ENCODE data around the gene RGP1.

The RGP1 gene

GRCh38 chr9:35757226-35757891 is 8.3 kb downstream of the RGP1 start:
- ChIA-PET CTCF (interaction anchor here (0.6 to 3.9 kb wide), 12 partner anchors 9 to 287 kb away, joined by 3 to 20 read pairs (median 4); partner anchors contain the start of genes CREB3 and TLN1), POLR2A (interaction anchor here (0.6 to 2.6 kb wide), 14 partner anchors 10 to 411 kb away, joined by 3 to 21 read pairs (median 3); partner anchors contain the start of genes CREB3, GBA2, HINT2 and RGP1)
- H3K9me3 ChIP-seq (ENCODE audit: control insufficient read depth, insufficient read depth, low read depth, low read length) = no peaks in the 10 kb centered on the region
- H3K4me1 ChIP-seq (ENCODE audit: control insufficient read depth, insufficient read depth, low read length) = peaks cover 13% of the 10 kb centered on the region
- peaks cover 0 to 40% of the 10 kb centered on the region in 2 experiments; a peak in 1 of 3 replicates for H3K36me3 ChIP-seq (ENCODE audit: control insufficient read depth in 2 of 2, insufficient read depth in 1 of 2, low read length in 2 of 2)
- H3K27ac ChIP-seq (ENCODE audit: extremely low read depth, low read depth, low read length) = peak overlapping the region; percentile 94
- peak overlapping the region; percentile 71 for H3K4me3 ChIP-seq (ENCODE audit: low read depth, low read length)
- TF ChIP-seq ZBTB10 (tag by site-specific recombination; IDR thresholded peaks at IDR 0.05) (peak; percentile 54; the same call in 1 of the 2 replicates), WT1 (tag by site-specific recombination; IDR thresholded peaks at IDR 0.05) (peak; percentile 18; the same call in 1 of the 2 replicates), ZNF112 (tag by site-specific recombination; IDR thresholded peaks at IDR 0.05) (no peak), ZIC2 (tag by site-specific recombination; IDR thresholded peaks at IDR 0.05) (0 out of 2 replicates have a peak, but pooled peaks have one; percentile 18), ZNF155 (tag by site-specific recombination; IDR thresholded peaks at IDR 0.05) (no peak), PATZ1 (tag by site-specific recombination; IDR thresholded peaks at IDR 0.05) (0 out of 2 replicates have a peak, but pooled peaks have one; percentile 6), ZNF391 (tag by site-specific recombination; IDR thresholded peaks at IDR 0.05; ENCODE audit: borderline replicate concordance, low read depth) (no peak), ZNF335 (tag by site-specific recombination; conservative IDR thresholded peaks at IDR 0.05) (peak; percentile 68; the same call in 1 of the 2 replicates), ZBTB48 (tag by site-specific recombination; IDR thresholded peaks at IDR 0.05) (peak; percentile 85), ZBTB20 (tag by site-specific recombination; IDR thresholded peaks at IDR 0.05) (peak; percentile 75), ZNF184 (tag by site-specific recombination; IDR thresholded peaks at IDR 0.05) (no peak), ZNF121 (tag by site-specific recombination; IDR thresholded peaks at IDR 0.05) (no peak), ZNF423 (tag by site-specific recombination; IDR thresholded peaks at IDR 0.05) (peak; percentile 22; the same call in 1 of the 2 replicates), ZBTB21 (tag by site-specific recombination; IDR thresholded peaks at IDR 0.05) (0 out of 2 replicates have a peak, but pooled peaks have one; percentile 25), GLIS2 (tag by site-specific recombination; IDR thresholded peaks at IDR 0.05) (peak; percentile 61), ZNF580 (tag by site-specific recombination; IDR thresholded peaks at IDR 0.05) (0 out of 2 replicates have a peak, but pooled peaks have one; percentile 61), ZNF324 (tag by site-specific recombination; IDR thresholded peaks at IDR 0.05) (0 out of 2 replicates have a peak, but pooled peaks have one; percentile 49), ZNF398 (tag by site-specific recombination; IDR thresholded peaks at IDR 0.05) (peak; percentile 90), GLIS1 (tag by site-specific recombination; IDR thresholded peaks at IDR 0.05) (peak; percentile 35; the same call in 1 of the 2 replicates), ZNF600 (tag by site-specific recombination; IDR thresholded peaks at IDR 0.05) (peak; percentile 67), ZNF677 (tag by site-specific recombination; IDR thresholded peaks at IDR 0.05) (no peak), ZNF76 (tag by site-specific recombination; IDR thresholded peaks at IDR 0.05; ENCODE audit: borderline replicate concordance, low read depth) (peak; percentile 50; the same call in 1 of the 2 replicates), ZNF629 (tag by site-specific recombination; IDR thresholded peaks at IDR 0.05) (peak; percentile 58), ZBTB26 (tag by site-specific recombination; optimal IDR thresholded peaks at IDR 0.05) (peak; percentile 37), PRDM10 (tag by site-specific recombination; IDR thresholded peaks at IDR 0.05) (peak; percentile 15; the same call in 1 of the 2 replicates)

All from HEK293 (cell line).